K562 (cell line): ENCODE measurements around the gene GZMM. TPM values are rescaled to one million over a fixed set of nuclear protein-coding genes. Genes with fewer than 3 reads are reported as not detected.
A peak's percentile ranks its signal among the peaks of the same experiment; 100 is the strongest.

Source experiments
- ATAC-seq: fragments of 200-7000 bp; cut with Tn5 transposase; 3 replicates; pipeline ENCODE4 v1.9.1; 2020; ENCODE audit warnings: moderate library complexity
- BruUV-seq: library from RNA; stranded (reverse); fragments of 400-500 nt; replicated peaks from 2 replicates; lab custom pipeline; 2021; lab: Mats Ljungman, UMichigan
- CTCF ChIA-PET: fragments of 300-600 bp; formaldehyde crosslinking; extraction: SDS; loops from one replicate; lab custom pipeline; 2021; ENCODE audit warnings: low intra/inter-chr PET ratio; lab: Yijun Ruan, JAX
- POLR2A ChIA-PET: fragments of 300-600, 350-650 bp; sonication (Branson Sonifier 250); formaldehyde crosslinking; extraction: SDS; loops from one replicate; lab custom pipeline; 2021; ENCODE audit warnings: antibody characterized with exemption, inconsistent platforms; lab: Yijun Ruan, JAX
- DNase-seq, 4 experiments: peaks; one replicate each; pipeline versions ENCODE4 v3.0.0 to v3.0.0-alpha.2; 2011 to 2018; ENCODE audit warnings: low spot score in 3 of 4, mixed read lengths in 3 of 4; ENCODE audit errors: extremely low read depth in 1 of 4
- FAIRE-seq: peaks from 2 replicates; lab custom pipeline; 2011; peaks lifted over from hg19 to GRCh38; lab: Jason Lieb, UNC
- H2AFZ ChIP-seq: 2 replicates; pipeline ENCODE4 v1.6.0; 2011; ENCODE audit warnings: low read depth, low read length, control low read depth, inconsistent platforms
- H3K27ac ChIP-seq: fragments of 200-600 bp; 3 replicates; pipeline ENCODE4 v1.8.0; 2011; ENCODE audit warnings: low read depth, mild to moderate bottlenecking, control low read depth, inconsistent platforms, low read length, moderate library complexity, mixed read lengths; ENCODE audit errors: extremely low read depth
- H3K27me3 ChIP-seq, 2 experiments: fragments of 300-600 bp in 1 of 2; 2 replicates in 1 of 2; 3 replicates in 1 of 2; pipeline versions ENCODE4 v1.6.0 to v1.8.0; 2011; ENCODE audit warnings: inconsistent platforms in 2 of 2, low read length in 2 of 2, mild to moderate bottlenecking in 1 of 2, mixed read lengths in 1 of 2, moderate library complexity in 1 of 2; ENCODE audit not compliant: control insufficient read depth in 2 of 2, insufficient read depth in 2 of 2
- H3K36me3 ChIP-seq: fragments of 300-600 bp; 3 replicates; pipeline ENCODE4 v1.8.0; 2011; ENCODE audit warnings: mild to moderate bottlenecking, low read length, inconsistent platforms; ENCODE audit not compliant: control insufficient read depth, insufficient read depth
- H3K4me1 ChIP-seq, 2 experiments: fragments of 200-600 bp in 1 of 2; replicated peaks in 1 of 2; 2 replicates in 1 of 2; 3 replicates in 1 of 2; pipeline versions ENCODE4 v1.5.1 to v1.8.0; 2011; ENCODE audit warnings: inconsistent platforms in 2 of 2, low read length in 2 of 2, mild to moderate bottlenecking in 1 of 2, mixed read lengths in 1 of 2, moderate library complexity in 1 of 2; ENCODE audit not compliant: control insufficient read depth in 2 of 2, insufficient read depth in 2 of 2
- H3K4me2 ChIP-seq: 2 replicates; pipeline ENCODE4 v1.6.1; 2011; ENCODE audit warnings: low read length, control low read depth, inconsistent platforms, mixed read lengths; ENCODE audit not compliant: insufficient read depth
- H3K4me3 ChIP-seq: fragments of 200-600 bp; sonication (generic), shearing (Covaris generic); 2 replicates; pipeline ENCODE4 v1.5.1; 2016; ENCODE audit warnings: control low read depth, inconsistent platforms
- H3K79me2 ChIP-seq: fragments of 200-600 bp; 3 replicates; pipeline ENCODE4 v1.8.0; 2011; ENCODE audit warnings: low read length, inconsistent platforms; ENCODE audit not compliant: control insufficient read depth, insufficient read depth
- H3K9ac ChIP-seq, 2 experiments: 2 replicates each; pipeline versions ENCODE4 v1.6.0 to v1.6.1; 2011; ENCODE audit warnings: low read depth in 2 of 2, low read length in 2 of 2, control low read depth in 1 of 2, inconsistent platforms in 1 of 2, mild to moderate bottlenecking in 1 of 2, mixed read lengths in 1 of 2; ENCODE audit not compliant: insufficient read depth in 1 of 2
- H3K9me1 ChIP-seq: one replicate; pipeline ENCODE4 v1.6.0; 2011; ENCODE audit warnings: inconsistent platforms, mild to moderate bottlenecking, low read length, moderate library complexity; ENCODE audit not compliant: control insufficient read depth, insufficient read depth
- H3K9me3 ChIP-seq: replicated peaks from 2 replicates; pipeline ENCODE4 v1.5.1; 2011; ENCODE audit warnings: low read depth, low read length, inconsistent platforms; ENCODE audit not compliant: control insufficient read depth, insufficient read depth
- H4K20me1 ChIP-seq: replicated peaks from 2 replicates; pipeline ENCODE4 v1.6.1; 2011; ENCODE audit warnings: low read length, inconsistent platforms, mixed read lengths; ENCODE audit not compliant: control insufficient read depth, insufficient read depth
- KLF16 ChIP-seq: IDR thresholded peaks from 2 replicates; pipeline ENCODE4 v1.6.1; 2016; ENCODE audit warnings: antibody characterized with exemption
- NCOR1 ChIP-seq: fragments of 450-650 bp; IDR thresholded peaks from 2 replicates; pipeline ENCODE4 v1.6.1; 2016; ENCODE audit warnings: mild to moderate bottlenecking, moderate library complexity
- NR1H2 ChIP-seq: sonication (generic); formaldehyde crosslinking; IDR thresholded peaks from 2 replicates; pipeline ENCODE4 v1.4.0; 2020; ENCODE audit warnings: mild to moderate bottlenecking, missing genetic modification reagents
- TCF7L2 ChIP-seq: fragments of 150-350 bp; IDR thresholded peaks from 2 replicates; pipeline ENCODE4 v1.6.1; 2016; ENCODE audit warnings: low read depth, mild to moderate bottlenecking, low read length, moderate library complexity
- ZNF175 ChIP-seq: fragments of 200-800 bp; sonication (Bioruptor generic); IDR thresholded peaks from 2 replicates; pipeline ENCODE4 v1.6.1; 2016; ENCODE audit warnings: low read depth, mild to moderate bottlenecking, missing genetic modification characterization, missing compliant biosample characterization
- ZNF436 ChIP-seq: fragments of 250-450, 450-650 bp; sonication (Bioruptor Pico); formaldehyde crosslinking; IDR thresholded peaks from 2 replicates; pipeline ENCODE4 v1.7.0; 2020; ENCODE audit warnings: mild to moderate bottlenecking
- ZNF444 ChIP-seq: fragments of 250-450 bp; sonication (Bioruptor Pico); IDR thresholded peaks from 2 replicates; pipeline ENCODE4 v1.4.0; 2020; ENCODE audit warnings: mild to moderate bottlenecking, moderate library complexity
- WGBS: fragments of 100-300 bp; shearing (Covaris generic); methylation state at CpG from one replicate; pipeline ENCODE4 v1.1.6; 2016; ENCODE audit warnings: low coverage, mixed read lengths; ENCODE audit not compliant: insufficient coverage; ENCODE audit errors: missing lambda C conversion rate; 5-methylcytosine and 5-hydroxymethylcytosine counted together
- in situ Hi-C: fragments of 300-500 bp; cut with MboI; formaldehyde crosslinking; loops from 4 replicates; pipeline ENCODE4 v1.15.0; 2018; ENCODE audit warnings: inconsistent platforms, mixed read lengths
- intact Hi-C: fragments of 100-400 bp; cut with micrococcal nuclease; formaldehyde crosslinking; loops from 2 replicates; pipeline ENCODE4 v1.14.2; 2022
- polyA plus RNA-seq, 8 experiments: library from polyadenylated mRNA; depleted of rRNA in 4 of 8; stranded (reverse) in 5 of 8; unstranded in 3 of 8; fragments of >200 nt; fragmentation: Nextera tagmentation in 2 of 8; fragmentation: Illumina TruSeq in 1 of 8; extraction: Ambion mirVana in 2 of 8; extraction: Trizol in 1 of 8; gene quantifications; 2 replicates each; pipeline versions ENCODE4 v1.2.1 to v1.2.3, GENCODE V29; 2011 to 2014; ENCODE audit warnings: inconsistent platforms in 1 of 8, missing spikeins in 1 of 8
- total RNA-seq, 7 experiments: library from RNA; depleted of rRNA in 6 of 7; stranded (reverse); fragments of >200 nt in 6 of 7; fragmentation: Illumina TruSeq in 2 of 7; extraction: Trizol in 2 of 7; gene quantifications; 2 replicates each; pipeline versions ENCODE4 v1.2.1 to v1.2.3, GENCODE V29; 2011 to 2021; ENCODE audit warnings: low replicate concordance in 1 of 7
- TF ChIP-seq, protein P1 (sequence below), 2 experiments: fragments of 450-650 bp; IDR thresholded peaks; 2 replicates each; pipeline ENCODE4 v1.6.1; 2018; ENCODE audit warnings: mild to moderate bottlenecking in 2 of 2, low read depth in 1 of 2; ENCODE audit not compliant: partially characterized antibody in 2 of 2
- TF ChIP-seq, protein P2 (sequence below): sonication (generic); formaldehyde crosslinking; IDR thresholded peaks from 2 replicates; pipeline ENCODE4 v1.8.1; 2023; ENCODE audit warnings: mild to moderate bottlenecking, missing genetic modification reagents
- TF ChIP-seq, protein P3 (sequence below), 2 experiments: fragments of 450-650 bp; IDR thresholded peaks; 2 replicates each; pipeline ENCODE4 v1.6.1; 2016

GZMM gene
- total and polyA plus RNA-seq, 9 of the 15 experiments (the other 6 are each of a cell fraction or from before 2014, with no cell fraction given), result 0.08 to 2.6 (median 0.70) TPM; not detected in 2

DNA sequence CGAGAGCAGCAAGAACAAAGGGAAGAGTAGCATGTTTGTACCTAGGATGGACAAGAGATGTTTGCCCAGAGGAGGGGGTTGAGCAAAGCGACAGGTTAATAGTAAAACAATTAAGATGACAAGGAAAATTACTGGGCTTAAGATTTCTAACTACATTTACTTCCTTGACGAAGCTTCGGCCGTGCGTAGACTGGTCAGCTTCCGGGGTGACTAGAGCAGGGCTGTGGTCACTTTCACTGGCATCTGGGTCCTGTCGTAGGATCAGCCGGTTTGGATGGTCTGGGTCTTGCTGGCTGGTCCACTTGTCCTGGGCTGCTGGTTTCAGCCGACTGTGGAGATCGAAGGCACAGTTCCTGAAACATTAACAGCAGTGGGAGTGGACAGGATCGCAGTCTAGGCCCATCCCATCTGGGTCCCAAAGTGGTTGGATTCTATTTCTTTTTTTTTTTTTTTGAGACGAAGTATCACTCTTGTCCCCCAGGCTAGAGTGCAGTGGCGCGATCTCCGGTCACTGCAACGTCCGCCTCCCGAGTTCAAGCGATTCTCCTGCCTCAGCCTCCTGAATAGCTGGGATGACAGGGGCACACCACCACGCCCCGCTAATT lies 23.5 kb downstream of the GZMM start:
- Histone ChIP-seq H3K27ac (peak overlapping the region; percentile 71), H3K36me3 (peaks cover 3% of the 10 kb centered on the region; the same call in 1 of the 3 replicates), H3K4me1 (peaks cover 0 to 31% of the 10 kb centered on the region in 2 experiments; a peak in 4 of 5 replicates), H3K79me2 (peaks cover 4% of the 10 kb centered on the region), H4K20me1 (no peaks in the 10 kb centered on the region), H3K4me3 (peak overlapping the region; percentile 21; the same call in 1 of the 2 replicates), H3K9ac (peak overlapping the region; percentile 71 to 85), H2AFZ (peak overlapping the region; percentile 70; the same call in 1 of the 2 replicates), H3K9me1 (no peaks in the 10 kb centered on the region), H3K27me3 (no peaks in the 10 kb centered on the region), H3K4me2 (peak overlapping the region; percentile 78), H3K9me3 (peaks cover 10% of the 10 kb centered on the region)
- POLR2A ChIA-PET, result interaction anchor here (1.3 to 1.9 kb wide), 3 partner anchors 7 to 16 kb away, joined by 5 to 11 read pairs (median 7); no protein-coding TSS in a partner anchor
- CTCF ChIA-PET, result no interaction called here
- BruUV-seq, result no TSS peak
- ATAC-seq (no peak), FAIRE-seq (peak; percentile 77), DNase-seq (no peak)
- in situ Hi-C loops, result no loop called here
- intact Hi-C loops, result no loop called here
- 65% methylated on average over 13 of the region's 22 CpGs for WGBS
- TF ChIP-seq ZNF436 (CRISPR knock-in tag), result no peak
- TF ChIP-seq, protein P1, sequence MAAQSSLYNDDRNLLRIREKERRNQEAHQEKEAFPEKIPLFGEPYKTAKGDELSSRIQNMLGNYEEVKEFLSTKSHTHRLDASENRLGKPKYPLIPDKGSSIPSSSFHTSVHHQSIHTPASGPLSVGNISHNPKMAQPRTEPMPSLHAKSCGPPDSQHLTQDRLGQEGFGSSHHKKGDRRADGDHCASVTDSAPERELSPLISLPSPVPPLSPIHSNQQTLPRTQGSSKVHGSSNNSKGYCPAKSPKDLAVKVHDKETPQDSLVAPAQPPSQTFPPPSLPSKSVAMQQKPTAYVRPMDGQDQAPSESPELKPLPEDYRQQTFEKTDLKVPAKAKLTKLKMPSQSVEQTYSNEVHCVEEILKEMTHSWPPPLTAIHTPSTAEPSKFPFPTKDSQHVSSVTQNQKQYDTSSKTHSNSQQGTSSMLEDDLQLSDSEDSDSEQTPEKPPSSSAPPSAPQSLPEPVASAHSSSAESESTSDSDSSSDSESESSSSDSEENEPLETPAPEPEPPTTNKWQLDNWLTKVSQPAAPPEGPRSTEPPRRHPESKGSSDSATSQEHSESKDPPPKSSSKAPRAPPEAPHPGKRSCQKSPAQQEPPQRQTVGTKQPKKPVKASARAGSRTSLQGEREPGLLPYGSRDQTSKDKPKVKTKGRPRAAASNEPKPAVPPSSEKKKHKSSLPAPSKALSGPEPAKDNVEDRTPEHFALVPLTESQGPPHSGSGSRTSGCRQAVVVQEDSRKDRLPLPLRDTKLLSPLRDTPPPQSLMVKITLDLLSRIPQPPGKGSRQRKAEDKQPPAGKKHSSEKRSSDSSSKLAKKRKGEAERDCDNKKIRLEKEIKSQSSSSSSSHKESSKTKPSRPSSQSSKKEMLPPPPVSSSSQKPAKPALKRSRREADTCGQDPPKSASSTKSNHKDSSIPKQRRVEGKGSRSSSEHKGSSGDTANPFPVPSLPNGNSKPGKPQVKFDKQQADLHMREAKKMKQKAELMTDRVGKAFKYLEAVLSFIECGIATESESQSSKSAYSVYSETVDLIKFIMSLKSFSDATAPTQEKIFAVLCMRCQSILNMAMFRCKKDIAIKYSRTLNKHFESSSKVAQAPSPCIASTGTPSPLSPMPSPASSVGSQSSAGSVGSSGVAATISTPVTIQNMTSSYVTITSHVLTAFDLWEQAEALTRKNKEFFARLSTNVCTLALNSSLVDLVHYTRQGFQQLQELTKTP (IDR thresholded peaks at IDR 0.05; ENCODE audit: low read depth in 1 of 2, partially characterized antibody in 2 of 2), result no peak
- no peak for TF ChIP-seq KLF16
- TF ChIP-seq TCF7L2, result no peak
- TF ChIP-seq, protein P2, sequence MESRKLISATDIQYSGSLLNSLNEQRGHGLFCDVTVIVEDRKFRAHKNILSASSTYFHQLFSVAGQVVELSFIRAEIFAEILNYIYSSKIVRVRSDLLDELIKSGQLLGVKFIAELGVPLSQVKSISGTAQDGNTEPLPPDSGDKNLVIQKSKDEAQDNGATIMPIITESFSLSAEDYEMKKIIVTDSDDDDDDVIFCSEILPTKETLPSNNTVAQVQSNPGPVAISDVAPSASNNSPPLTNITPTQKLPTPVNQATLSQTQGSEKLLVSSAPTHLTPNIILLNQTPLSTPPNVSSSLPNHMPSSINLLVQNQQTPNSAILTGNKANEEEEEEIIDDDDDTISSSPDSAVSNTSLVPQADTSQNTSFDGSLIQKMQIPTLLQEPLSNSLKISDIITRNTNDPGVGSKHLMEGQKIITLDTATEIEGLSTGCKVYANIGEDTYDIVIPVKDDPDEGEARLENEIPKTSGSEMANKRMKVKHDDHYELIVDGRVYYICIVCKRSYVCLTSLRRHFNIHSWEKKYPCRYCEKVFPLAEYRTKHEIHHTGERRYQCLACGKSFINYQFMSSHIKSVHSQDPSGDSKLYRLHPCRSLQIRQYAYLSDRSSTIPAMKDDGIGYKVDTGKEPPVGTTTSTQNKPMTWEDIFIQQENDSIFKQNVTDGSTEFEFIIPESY (CRISPR knock-in tag), result peak; percentile 73; the same call in 1 of the 2 replicates
- no peak for TF ChIP-seq NCOR1
- TF ChIP-seq, protein P3, sequence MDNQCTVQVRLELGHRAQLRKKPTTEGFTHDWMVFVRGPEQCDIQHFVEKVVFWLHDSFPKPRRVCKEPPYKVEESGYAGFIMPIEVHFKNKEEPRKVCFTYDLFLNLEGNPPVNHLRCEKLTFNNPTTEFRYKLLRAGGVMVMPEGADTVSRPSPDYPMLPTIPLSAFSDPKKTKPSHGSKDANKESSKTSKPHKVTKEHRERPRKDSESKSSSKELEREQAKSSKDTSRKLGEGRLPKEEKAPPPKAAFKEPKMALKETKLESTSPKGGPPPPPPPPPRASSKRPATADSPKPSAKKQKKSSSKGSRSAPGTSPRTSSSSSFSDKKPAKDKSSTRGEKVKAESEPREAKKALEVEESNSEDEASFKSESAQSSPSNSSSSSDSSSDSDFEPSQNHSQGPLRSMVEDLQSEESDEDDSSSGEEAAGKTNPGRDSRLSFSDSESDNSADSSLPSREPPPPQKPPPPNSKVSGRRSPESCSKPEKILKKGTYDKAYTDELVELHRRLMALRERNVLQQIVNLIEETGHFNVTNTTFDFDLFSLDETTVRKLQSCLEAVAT (IDR thresholded peaks at IDR 0.05), result peak in 1 of 2 experiments; percentile 38; a peak in 2 of 4 replicates
- no peak for TF ChIP-seq NR1H2 (CRISPR knock-in tag)
- no peak for TF ChIP-seq ZNF444 (CRISPR knock-in tag)
- TF ChIP-seq ZNF175 (CRISPR knock-in tag), result no peak
